Measurements from ENCODE around the gene ABCA7. TPM values are rescaled to one million over a fixed set of nuclear protein-coding genes. Genes with fewer than 3 reads are reported as not detected.
A peak's percentile ranks its signal among the peaks of the same experiment; 100 is the strongest.

The ABCA7 gene
- total and polyA plus RNA-seq, 7 experiments from 2014 or later, result 6.6 to 323 (median 126) TPM

- ChIA-PET POLR2A (interaction anchor here (0.7 to 18.2 kb wide), 5 partner anchors 21 to 251 kb away, joined by 3 to 495 read pairs (median 7); partner anchors contain the start of genes ABCA7, CIRBP and SBNO2), CTCF (interaction anchor here (0.6 kb wide), 1 partner anchor 152 kb away, joined by 4 read pairs; no protein-coding TSS in a partner anchor)
- Mint-ChIP-seq H3K4me3 (peak overlapping the region; percentile 59 to 98 (median 90)), H3K27ac (peak overlapping the region in 7 of 9 donors; percentile 5 to 82 (median 55)), H3K9me3 (peaks cover 0 to 9% (median 0%) of the 10 kb centered on the region in 11 donors), H3K4me1 (peaks cover 9 to 50% (median 29%) of the 10 kb centered on the region in 7 donors), H3K36me3 (peaks cover 0 to 6% (median 0%) of the 10 kb centered on the region in 5 donors), H3K27me3 (peaks cover 0 to 5% (median 0%) of the 10 kb centered on the region in 5 donors)
- DNase-seq, result no peak
- peak overlapping the region; percentile 91 for H3K27ac ChIP-seq (ENCODE audit: low read depth, low read length)
- no peak for ATAC-seq
- no peak overlapping the region for H3K4me3 ChIP-seq (ENCODE audit: low read length)
- H3K9me3 ChIP-seq (ENCODE audit: control insufficient read depth in 2 of 3, low read length in 3 of 3), result no peaks in the 10 kb centered on the region
- intact Hi-C loops (cut with micrococcal nuclease), result loop anchor here in 1 of 2 donors (1.0 kb wide), 1 partner anchor 14 kb away; no protein-coding TSS in a partner anchor
- peaks cover 0 to 25% (median 0%) of the 10 kb centered on the region in 3 experiments for H3K36me3 ChIP-seq (ENCODE audit: control insufficient read depth in 2 of 3, insufficient read depth in 3 of 3, low read length in 3 of 3)
- no peaks in the 10 kb centered on the region for H3K27me3 ChIP-seq (ENCODE audit: control insufficient read depth in 2 of 2, insufficient read depth in 2 of 2, low read length in 2 of 2)
- peaks cover 26 to 46% of the 10 kb centered on the region in 2 donors for H3K4me1 ChIP-seq (ENCODE audit: control insufficient read depth in 2 of 2, insufficient read depth in 2 of 2, low read length in 2 of 2)
Observed at GRCh38 chr19:1018393-1018792, 21.5 kb upstream of the ABCA7 start.

DNA sequence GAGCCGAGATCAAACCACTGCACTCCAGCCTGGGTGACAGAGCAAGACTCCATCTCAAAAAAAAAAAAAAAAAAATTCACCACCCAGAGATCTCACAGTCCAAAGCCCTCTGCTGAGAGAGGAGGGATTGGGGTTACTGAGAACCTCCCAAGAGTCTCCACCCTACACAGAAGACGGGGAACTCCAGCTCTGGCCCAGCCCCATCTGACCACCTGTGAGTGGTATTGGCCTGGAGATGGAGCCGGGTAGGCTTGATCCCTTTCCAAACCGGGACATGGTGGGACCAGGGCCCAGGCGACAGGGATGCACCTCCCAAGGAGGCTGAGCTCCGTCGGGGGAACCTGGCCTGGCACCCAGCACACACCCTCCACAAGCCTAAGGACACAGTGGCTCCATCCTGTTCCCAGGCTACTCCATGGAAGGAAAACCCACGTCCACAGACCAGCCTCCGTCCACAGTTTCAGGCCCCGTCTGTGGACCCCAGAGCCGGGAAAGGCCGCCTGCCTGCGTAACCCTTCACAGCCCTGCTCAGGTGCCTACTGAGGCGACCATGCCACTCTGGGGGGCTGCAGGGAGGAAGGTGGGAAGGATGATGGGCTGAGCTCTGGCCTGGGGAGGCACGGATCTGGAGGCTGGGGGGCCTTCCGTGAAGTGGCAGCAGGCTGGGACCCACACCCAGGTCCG, 20.8 kb upstream of the ABCA7 start:
- DNase-seq (no peak), ATAC-seq (no peak)
- intact Hi-C loops (cut with micrococcal nuclease), result loop anchor here in 1 of 2 donors (1.0 kb wide), 1 partner anchor 15 kb away; no protein-coding TSS in a partner anchor
- Histone ChIP-seq H3K27ac (ENCODE audit: low read depth, low read length) (peak overlapping the region; percentile 91), H3K4me3 (ENCODE audit: low read length) (peak overlapping the region; percentile 79), H3K27me3 (ENCODE audit: control insufficient read depth in 2 of 2, insufficient read depth in 2 of 2, low read length in 2 of 2) (no peaks in the 10 kb centered on the region), H3K9me3 (ENCODE audit: control insufficient read depth in 2 of 3, low read length in 3 of 3) (no peaks in the 10 kb centered on the region), H3K36me3 (ENCODE audit: control insufficient read depth in 2 of 3, insufficient read depth in 3 of 3, low read length in 3 of 3) (peaks cover 0 to 19% (median 0%) of the 10 kb centered on the region in 3 experiments), H3K4me1 (ENCODE audit: control insufficient read depth in 2 of 2, insufficient read depth in 2 of 2, low read length in 2 of 2) (peaks cover 26 to 46% of the 10 kb centered on the region in 2 donors)
- Mint-ChIP-seq H3K4me3 (peak overlapping the region; percentile 85 to 98 (median 90)), H3K27me3 (peaks cover 0 to 7% (median 0%) of the 10 kb centered on the region in 5 donors), H3K27ac (peak overlapping the region; percentile 13 to 99 (median 55)), H3K9me3 (peaks cover 0 to 9% (median 0%) of the 10 kb centered on the region in 11 donors), H3K4me1 (peaks cover 9 to 50% (median 31%) of the 10 kb centered on the region in 7 donors), H3K36me3 (peaks cover 0 to 6% (median 0%) of the 10 kb centered on the region in 5 donors)
- CTCF ChIA-PET, result interaction anchor here (0.6 to 0.9 kb wide), 4 partner anchors 14 to 153 kb away, joined by 3 to 4 read pairs (median 4); no protein-coding TSS in a partner anchor
- POLR2A ChIA-PET, result interaction anchor here (0.6 to 18.2 kb wide), 15 partner anchors 11 to 489 kb away, joined by 3 to 495 read pairs (median 3); partner anchors contain the start of genes ABCA7, ARHGAP45, CIRBP and FAM174C

DNA sequence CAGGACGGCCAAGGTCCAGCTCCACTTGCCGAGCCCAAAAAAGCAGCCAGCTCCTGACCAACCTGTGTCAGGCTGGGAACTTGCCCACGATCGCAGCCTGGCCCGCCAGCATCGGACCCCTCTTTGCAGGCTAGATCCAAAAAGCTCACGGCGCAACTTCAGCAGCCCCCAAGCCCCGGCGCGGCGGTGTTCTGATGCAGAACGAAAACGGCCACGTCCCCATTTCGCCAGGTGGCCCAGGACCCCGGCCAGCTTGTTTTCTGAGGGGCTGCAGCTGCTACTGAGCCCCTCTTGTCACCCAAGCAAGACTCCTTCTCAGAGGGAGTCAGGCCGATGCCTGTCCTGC, 20.3 kb upstream of the ABCA7 start:
- Histone ChIP-seq H3K4me1 (ENCODE audit: control insufficient read depth in 2 of 2, insufficient read depth in 2 of 2, low read length in 2 of 2) (peaks cover 26 to 46% of the 10 kb centered on the region in 2 donors), H3K36me3 (ENCODE audit: control insufficient read depth in 2 of 3, insufficient read depth in 3 of 3, low read length in 3 of 3) (peaks cover 0 to 14% (median 0%) of the 10 kb centered on the region in 3 experiments), H3K27me3 (ENCODE audit: control insufficient read depth in 2 of 2, insufficient read depth in 2 of 2, low read length in 2 of 2) (no peaks in the 10 kb centered on the region), H3K27ac (ENCODE audit: low read depth, low read length) (peak overlapping the region; percentile 91), H3K9me3 (ENCODE audit: control insufficient read depth in 2 of 3, low read length in 3 of 3) (no peaks in the 10 kb centered on the region), H3K4me3 (ENCODE audit: low read length) (peak overlapping the region; percentile 79)
- no peak for DNase-seq
- peaks cover 0 to 9% (median 0%) of the 10 kb centered on the region in 11 donors for H3K9me3 Mint-ChIP-seq
- peaks cover 0 to 6% (median 0%) of the 10 kb centered on the region in 5 donors for H3K36me3 Mint-ChIP-seq
- ChIA-PET POLR2A (interaction anchor here (0.6 to 18.2 kb wide), 16 partner anchors 11 to 489 kb away, joined by 3 to 495 read pairs (median 4); partner anchors contain the start of genes ABCA7, ARHGAP45, CIRBP and FAM174C), CTCF (interaction anchor here (0.6 to 1.2 kb wide), 4 partner anchors 15 to 109 kb away, joined by 3 to 4 read pairs (median 4); no protein-coding TSS in a partner anchor)
- H3K27me3 Mint-ChIP-seq, result peaks cover 0 to 7% (median 0%) of the 10 kb centered on the region in 5 donors
- intact Hi-C loops (cut with micrococcal nuclease), result no loop called here
- ATAC-seq, result no peak
- peaks cover 9 to 50% (median 31%) of the 10 kb centered on the region in 7 donors for H3K4me1 Mint-ChIP-seq
- H3K27ac Mint-ChIP-seq, result peak overlapping the region; percentile 9 to 100 (median 92)
- H3K4me3 Mint-ChIP-seq, result peak overlapping the region; percentile 85 to 98 (median 90)

DNA sequence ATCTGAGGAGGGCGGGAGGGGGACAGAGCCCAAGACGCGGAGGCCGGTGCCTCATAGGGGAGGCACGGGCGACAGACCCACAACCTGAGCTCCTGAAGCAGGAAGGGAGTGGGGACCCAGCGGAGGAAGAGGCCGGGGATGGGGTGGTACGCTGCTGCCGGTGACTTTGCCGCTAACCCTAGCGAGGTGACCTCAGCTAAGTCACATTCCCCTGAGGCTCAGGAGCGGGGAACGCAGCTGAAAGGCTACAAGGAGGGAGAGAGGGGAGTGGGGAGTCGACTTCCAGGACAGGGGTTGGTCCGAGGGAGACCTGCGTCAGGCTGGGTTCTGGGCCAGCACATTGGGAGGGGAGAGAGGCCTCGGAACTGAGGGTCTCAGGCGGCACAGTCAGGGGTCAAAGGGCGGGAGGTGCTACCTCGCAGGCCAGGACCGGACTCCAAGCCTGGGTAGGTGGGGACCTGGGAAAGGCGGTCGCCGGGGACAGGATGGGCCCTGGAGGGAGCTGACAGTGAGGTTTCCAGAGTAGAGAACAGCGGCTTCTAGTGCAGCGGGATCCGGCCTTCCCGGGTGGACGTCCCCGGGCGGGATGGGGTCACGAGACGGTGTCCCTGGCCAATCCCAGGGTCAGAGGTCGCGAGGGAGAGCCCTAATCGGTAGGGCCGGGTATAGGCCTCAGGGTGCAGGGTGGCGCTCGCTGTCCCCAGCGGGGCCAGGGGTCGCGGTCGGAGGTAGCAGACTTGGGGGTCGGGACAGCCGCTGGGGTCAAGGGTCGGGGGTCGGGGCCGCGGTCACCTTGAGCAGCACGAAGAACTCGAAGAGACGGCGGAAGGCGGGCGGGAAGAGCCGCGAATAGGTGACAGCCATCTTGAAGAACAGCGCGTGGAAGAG, 19.7 kb upstream of the ABCA7 start:
- H3K36me3 Mint-ChIP-seq, result peaks cover 0 to 6% (median 0%) of the 10 kb centered on the region in 5 donors
- ATAC-seq, result no peak
- peak overlapping the region; percentile 81 to 100 (median 92) for H3K27ac Mint-ChIP-seq
- H3K27me3 Mint-ChIP-seq, result peaks cover 0 to 7% (median 0%) of the 10 kb centered on the region in 5 donors
- H3K9me3 ChIP-seq (ENCODE audit: control insufficient read depth in 2 of 3, low read length in 3 of 3), result no peaks in the 10 kb centered on the region
- peaks cover 9 to 50% (median 31%) of the 10 kb centered on the region in 7 donors for H3K4me1 Mint-ChIP-seq
- peaks cover 26 to 46% of the 10 kb centered on the region in 2 donors for H3K4me1 ChIP-seq (ENCODE audit: control insufficient read depth in 2 of 2, insufficient read depth in 2 of 2, low read length in 2 of 2)
- H3K9me3 Mint-ChIP-seq, result peaks cover 0 to 9% (median 0%) of the 10 kb centered on the region in 11 donors
- ChIA-PET POLR2A (interaction anchor here (0.6 to 18.2 kb wide), 16 partner anchors 10 to 490 kb away, joined by 3 to 495 read pairs (median 4); partner anchors contain the start of genes ABCA7, ARHGAP45, CIRBP and FAM174C), CTCF (interaction anchor here (0.5 to 1.2 kb wide), 5 partner anchors 15 to 110 kb away, joined by 3 to 4 read pairs (median 4); no protein-coding TSS in a partner anchor)
- peaks cover 0 to 7% (median 0%) of the 10 kb centered on the region in 3 experiments for H3K36me3 ChIP-seq (ENCODE audit: control insufficient read depth in 2 of 3, insufficient read depth in 3 of 3, low read length in 3 of 3)
- peak overlapping the region; percentile 85 to 98 (median 90) for H3K4me3 Mint-ChIP-seq
- intact Hi-C loops (cut with micrococcal nuclease), result loop anchor here (2.0 to 10.0 kb wide), 4 partner anchors 172 to 385 kb away; partner anchors contain the start of genes ATP5F1D (in 1 of the 2), DAZAP1 (in 1 of the 2), FAM174C (in 1 of the 2) and GAMT (in 1 of the 2)
- H3K27ac ChIP-seq (ENCODE audit: low read depth, low read length), result peak overlapping the region; percentile 91
- no peak for DNase-seq
- no peaks in the 10 kb centered on the region for H3K27me3 ChIP-seq (ENCODE audit: control insufficient read depth in 2 of 2, insufficient read depth in 2 of 2, low read length in 2 of 2)
- H3K4me3 ChIP-seq (ENCODE audit: low read length), result peak overlapping the region; percentile 79

DNA sequence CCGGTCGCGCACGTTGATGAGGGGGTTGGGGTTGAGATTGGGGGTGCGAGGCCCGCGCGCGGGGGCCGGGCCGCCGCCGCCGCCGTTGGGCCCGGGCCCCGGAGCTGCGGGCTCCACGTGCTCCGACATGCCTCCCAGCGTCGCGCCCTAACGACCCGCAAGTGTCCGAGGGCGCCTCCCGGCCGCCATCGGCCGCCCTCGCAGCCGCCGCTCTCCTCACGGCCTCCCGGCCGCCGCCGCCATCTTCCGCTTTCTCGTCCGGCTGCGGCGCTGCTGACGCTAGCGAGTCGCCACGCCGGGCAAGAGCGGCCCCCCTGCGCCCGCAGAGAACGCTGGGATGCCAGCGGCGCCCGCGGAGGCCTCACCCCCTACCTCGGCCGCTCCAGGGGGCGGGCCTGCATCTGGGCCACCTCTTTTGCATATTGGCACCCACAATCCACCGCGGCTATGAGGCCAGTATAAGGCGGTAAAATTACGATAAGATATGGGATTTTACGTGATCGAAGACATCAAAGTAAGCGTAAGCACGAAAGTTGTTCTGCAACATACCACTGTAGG, 19.0 kb upstream of the ABCA7 start, which contains the start of gene TMEM259:
Gene TMEM259 (minus strand): TSS at position 256 of the 558 bp plus-strand sequence. CDS start 127 bp downstream, at position 129.
- peaks cover 0 to 9% (median 0%) of the 10 kb centered on the region in 11 donors for H3K9me3 Mint-ChIP-seq
- H3K27me3 Mint-ChIP-seq, result peaks cover 0 to 7% (median 0%) of the 10 kb centered on the region in 5 donors
- Histone ChIP-seq H3K27me3 (ENCODE audit: control insufficient read depth in 2 of 2, insufficient read depth in 2 of 2, low read length in 2 of 2) (no peaks in the 10 kb centered on the region), H3K4me1 (ENCODE audit: control insufficient read depth in 2 of 2, insufficient read depth in 2 of 2, low read length in 2 of 2) (peaks cover 26 to 44% of the 10 kb centered on the region in 2 donors), H3K27ac (ENCODE audit: low read depth, low read length) (peak within 1 kb of the TSS; percentile 91), H3K9me3 (ENCODE audit: control insufficient read depth in 2 of 3, low read length in 3 of 3) (no peaks in the 10 kb centered on the region), H3K36me3 (ENCODE audit: control insufficient read depth in 2 of 3, insufficient read depth in 3 of 3, low read length in 3 of 3) (peaks cover 0 to 5% (median 0%) of the 10 kb centered on the region in 3 experiments), H3K4me3 (ENCODE audit: low read length) (peak within 1 kb of the TSS; percentile 79)
- peak within 1 kb of the TSS; percentile 85 to 98 (median 92) for H3K4me3 Mint-ChIP-seq
- H3K36me3 Mint-ChIP-seq, result peaks cover 0 to 6% (median 0%) of the 10 kb centered on the region in 5 donors
- CTCF ChIA-PET, result interaction anchor here (0.7 to 2.3 kb wide), 7 partner anchors 9 to 55 kb away, joined by 3 to 6 read pairs (median 4); partner anchors contain the start of genes ABCA7 and WDR18
- peak; percentile 94 for ATAC-seq
- POLR2A ChIA-PET, result interaction anchor here (0.6 to 18.2 kb wide), 17 partner anchors 9 to 1317 kb away, joined by 3 to 495 read pairs (median 6); partner anchors contain the start of genes ABCA7, ARHGAP45, CIRBP and GPX4
- peak; percentile 92 to 99 (median 97) for DNase-seq
- intact Hi-C loops (cut with micrococcal nuclease), result loop anchor here (1.0 to 10.0 kb wide), 16 partner anchors 19 to 384 kb away; partner anchors contain the start of genes ABCA7 (in 2 of the 2), ATP5F1D (in 2 of the 2), PTBP1 (in 2 of the 2) and DAZAP1 (in 1 of the 2)
- H3K4me1 Mint-ChIP-seq, result peaks cover 9 to 50% (median 33%) of the 10 kb centered on the region in 7 donors
- peak within 1 kb of the TSS; percentile 99 to 100 (median 100) for H3K27ac Mint-ChIP-seq
